CD14-positive monocyte (primary cell): ENCODE data around the gene QPCT. TPM values are rescaled to one million over a fixed set of nuclear protein-coding genes. Genes with fewer than 3 reads are reported as not detected.

ENCODE experiments used
- DNase-seq, 3 donors: peaks; one replicate each; pipeline ENCODE4 v3.0.0-alpha.2; 2011 to 2022
- H2AFZ ChIP-seq: 2 replicates; pipeline ENCODE4 v1.6.0; 2012; ENCODE audit warnings: mild to moderate bottlenecking, low read depth, low read length, inconsistent platforms; ENCODE audit not compliant: insufficient read depth, poor library complexity, severe bottlenecking
- H3K27ac ChIP-seq, 2 donors: 1 replicate in 1 of 2; 2 replicates in 1 of 2; pipeline ENCODE4 v1.5.1; 2012 to 2013; ENCODE audit warnings: low read length in 2 of 2, control low read depth in 1 of 2, inconsistent platforms in 1 of 2, low read depth in 1 of 2, mild to moderate bottlenecking in 1 of 2
- H3K27me3 ChIP-seq, 2 donors: one replicate each; pipeline versions ENCODE4 v1.6.0 to v1.6.1; 2011 to 2013; ENCODE audit warnings: low read length in 2 of 2; ENCODE audit not compliant: control insufficient read depth in 2 of 2, insufficient read depth in 2 of 2
- H3K36me3 ChIP-seq, 2 donors: replicated peaks in 1 of 2; 1 replicate in 1 of 2; 2 replicates in 1 of 2; pipeline versions ENCODE4 v1.5.1 to v1.6.1; 2012 to 2013; ENCODE audit warnings: low read length in 2 of 2, control low read depth in 1 of 2, inconsistent platforms in 1 of 2, mild to moderate bottlenecking in 1 of 2; ENCODE audit not compliant: insufficient read depth in 2 of 2, control insufficient read depth in 1 of 2
- H3K4me1 ChIP-seq, 2 donors: 1 replicate in 1 of 2; 2 replicates in 1 of 2; pipeline versions ENCODE4 v1.5.1 to v1.6.1; 2012 to 2013; ENCODE audit warnings: low read length in 2 of 2, control low read depth in 1 of 2, inconsistent platforms in 1 of 2, mild to moderate bottlenecking in 1 of 2, moderate library complexity in 1 of 2; ENCODE audit not compliant: insufficient read depth in 2 of 2, control insufficient read depth in 1 of 2
- H3K4me2 ChIP-seq: replicated peaks from 2 replicates; pipeline ENCODE3; 2012; ENCODE audit warnings: low read length, moderate library complexity, mild to moderate bottlenecking; ENCODE audit not compliant: poor library complexity, severe bottlenecking; ENCODE audit errors: extremely low read depth
- H3K4me3 ChIP-seq, 3 experiments: fragments of 200-600 bp in 1 of 3; sonication (generic) in 1 of 3; replicated peaks in 1 of 3; 1 replicate in 2 of 3; 2 replicates in 1 of 3; pipeline ENCODE4 v1.5.1; 2011 to 2013; ENCODE audit warnings: low read length in 3 of 3, mild to moderate bottlenecking in 3 of 3, control low read depth in 2 of 3, low read depth in 2 of 3, inconsistent platforms in 1 of 3, moderate library complexity in 1 of 3
- H3K79me2 ChIP-seq: 2 replicates; pipeline ENCODE4 v1.6.0; 2012; ENCODE audit warnings: mild to moderate bottlenecking, control low read depth, inconsistent platforms, low read length, moderate library complexity; ENCODE audit not compliant: insufficient read depth
- H3K9ac ChIP-seq: 2 replicates; pipeline ENCODE4 v1.6.0; 2017; ENCODE audit warnings: low read length, mild to moderate bottlenecking; ENCODE audit not compliant: insufficient read depth, poor library complexity, severe bottlenecking
- H3K9me3 ChIP-seq, 2 donors: replicated peaks in 1 of 2; 1 replicate in 1 of 2; 2 replicates in 1 of 2; pipeline versions ENCODE4 v1.5.1 to v1.6.1; 2012 to 2013; ENCODE audit warnings: low read length in 2 of 2, control low read depth in 1 of 2; ENCODE audit not compliant: control insufficient read depth in 1 of 2, insufficient read depth in 1 of 2
- H4K20me1 ChIP-seq: 2 replicates; pipeline ENCODE4 v1.6.0; 2012; ENCODE audit warnings: mild to moderate bottlenecking, low read length, control low read depth, moderate library complexity; ENCODE audit not compliant: insufficient read depth
- H3K27ac Mint-ChIP-seq, 7 donors: one replicate each; pipeline ENCODE4 v1.8.0; 2020; ENCODE audit warnings: mild to moderate bottlenecking in 7 of 7, mixed read lengths in 7 of 7, moderate library complexity in 6 of 7, inconsistent platforms in 2 of 7
- H3K27me3 Mint-ChIP-seq, 3 donors: one replicate each; pipeline ENCODE4 v1.8.0; 2021 to 2022; ENCODE audit warnings: low read depth in 3 of 3, mild to moderate bottlenecking in 3 of 3, mixed read lengths in 3 of 3, moderate library complexity in 3 of 3, inconsistent platforms in 1 of 3
- H3K36me3 Mint-ChIP-seq, 2 donors: one replicate each; pipeline ENCODE4 v1.8.0; 2020; ENCODE audit warnings: mixed read lengths in 2 of 2, inconsistent platforms in 1 of 2, mild to moderate bottlenecking in 1 of 2
- H3K4me1 Mint-ChIP-seq: one replicate; pipeline ENCODE4 v1.8.0; 2020; ENCODE audit warnings: mild to moderate bottlenecking, mixed read lengths
- H3K4me3 Mint-ChIP-seq, 2 donors: one replicate each; pipeline ENCODE4 v1.8.0; 2020; ENCODE audit warnings: mild to moderate bottlenecking in 2 of 2, mixed read lengths in 2 of 2, moderate library complexity in 1 of 2
- H3K9me3 Mint-ChIP-seq, 7 donors: one replicate each; pipeline ENCODE4 v1.8.0; 2020 to 2022; ENCODE audit warnings: mixed read lengths in 7 of 7, mild to moderate bottlenecking in 6 of 7, moderate library complexity in 6 of 7, inconsistent platforms in 2 of 7
- CTCF ChIP-seq: fragments of 200-600 bp; IDR thresholded peaks from one replicate; pipeline ENCODE4 v1.8.0; 2022; ENCODE audit warnings: antibody characterized with exemption, mild to moderate bottlenecking
- WGBS: methylation state at CpG from one replicate; pipeline ENCODE4 v1.1.5; 2013; ENCODE audit warnings: missing lambda C conversion rate; ENCODE audit not compliant: insufficient coverage; 5-methylcytosine and 5-hydroxymethylcytosine counted together
- intact Hi-C, 2 donors: fragments of 100-400 bp; cut with micrococcal nuclease; formaldehyde crosslinking; loops; one replicate each; pipeline versions ENCODE4 v1.15.0 to v1.15.1; 2023
- polyA plus RNA-seq, 3 donors: library from polyadenylated mRNA; depleted of rRNA in 1 of 3; unstranded in 2 of 3; stranded (reverse) in 1 of 3; fragments of 300-500 nt in 2 of 3; fragments of >200 nt in 1 of 3; fragmentation: Illumina TruSeq in 2 of 3; gene quantifications; 1 replicate in 2 of 3; 2 replicates in 1 of 3; pipeline ENCODE4 v1.2.3, GENCODE V29; 2012 to 2021

The QPCT gene
- polyA plus RNA-seq, 3 donors, result 54.7 to 302 (median 272) TPM

GRCh38 chr2:37315364-37315763 lies 29.1 kb upstream of the QPCT start:
- H3K79me2 ChIP-seq, result peaks cover 93% of the 10 kb centered on the region
- intact Hi-C loops, result no loop called here
- H2AFZ ChIP-seq, result no peak overlapping the region
- H3K4me2 ChIP-seq, result no peak overlapping the region
- H3K27ac ChIP-seq, result no peak overlapping the region
- no peaks in the 10 kb centered on the region for H3K9me3 ChIP-seq
- peak overlapping the region in 1 of 7 donors; percentile 49 for H3K27ac Mint-ChIP-seq
- no peak overlapping the region for H3K4me3 ChIP-seq
- WGBS, result 100% methylated on average over 1 of the region's 3 CpGs
- H3K4me1 ChIP-seq, result peaks cover 21 to 28% of the 10 kb centered on the region in 2 donors
- H3K9ac ChIP-seq, result no peak overlapping the region
- H3K27me3 ChIP-seq, result no peaks in the 10 kb centered on the region
- H4K20me1 ChIP-seq, result peaks cover 42% of the 10 kb centered on the region
- peaks cover 0 to 13% of the 10 kb centered on the region in 2 donors for H3K36me3 ChIP-seq
- no peaks in the 10 kb centered on the region for H3K9me3 Mint-ChIP-seq
- DNase-seq, result no peak
- H3K36me3 Mint-ChIP-seq, result peaks cover 15 to 19% of the 10 kb centered on the region in 2 donors
- H3K4me1 Mint-ChIP-seq, result peaks cover 53% of the 10 kb centered on the region
- H3K4me3 Mint-ChIP-seq, result no peak overlapping the region
- TF ChIP-seq CTCF, result no peak
- H3K27me3 Mint-ChIP-seq, result no peaks in the 10 kb centered on the region

- Mint-ChIP-seq H3K4me3 (peak overlapping the region in 1 of 2 donors; percentile 14), H3K9me3 (no peaks in the 10 kb centered on the region), H3K27me3 (no peaks in the 10 kb centered on the region), H3K36me3 (peaks cover 15 to 17% of the 10 kb centered on the region in 2 donors), H3K4me1 (peaks cover 53% of the 10 kb centered on the region), H3K27ac (no peak overlapping the region)
- 91% methylated on average over 3 of the region's 5 CpGs for WGBS
- TF ChIP-seq CTCF, result no peak
- intact Hi-C loops, result no loop called here
- H3K4me2 ChIP-seq, result no peak overlapping the region
- H3K36me3 ChIP-seq, result peaks cover 0 to 13% of the 10 kb centered on the region in 2 donors
- H3K27me3 ChIP-seq, result no peaks in the 10 kb centered on the region
- no peaks in the 10 kb centered on the region for H3K9me3 ChIP-seq
- H2AFZ ChIP-seq, result no peak overlapping the region
- H3K4me3 ChIP-seq, result no peak overlapping the region
- peaks cover 23 to 30% of the 10 kb centered on the region in 2 donors for H3K4me1 ChIP-seq
- peaks cover 39% of the 10 kb centered on the region for H4K20me1 ChIP-seq
- no peak for DNase-seq
- H3K79me2 ChIP-seq, result peaks cover 93% of the 10 kb centered on the region
- H3K9ac ChIP-seq, result no peak overlapping the region
- no peak overlapping the region for H3K27ac ChIP-seq
Observed at GRCh38 chr2:37316181-37316580, 28.2 kb upstream of the QPCT start.
